T-helper 2 cell treated with Interferon-gamma antibody and Interleukin-4, amounts not matched to agents 100 ng/mL and 5 ng/mL, for 36 hours (primary cell): ENCODE data around the gene COX15. TPM values are rescaled to one million over a fixed set of nuclear protein-coding genes. Genes with fewer than 3 reads are reported as not detected.

Experiments
- intact Hi-C: fragments of 100-400 bp; cut with micrococcal nuclease; formaldehyde crosslinking; loops from one replicate; pipeline ENCODE4 v1.15.1; 2023
- total RNA-seq: library from RNA; stranded (reverse); gene quantifications from 2 replicates; pipeline ENCODE4 v1.2.3, GENCODE V29; 2022

COX15 gene
- total RNA-seq, 1 donor from 2014 or later = 38.3 TPM

DNA sequence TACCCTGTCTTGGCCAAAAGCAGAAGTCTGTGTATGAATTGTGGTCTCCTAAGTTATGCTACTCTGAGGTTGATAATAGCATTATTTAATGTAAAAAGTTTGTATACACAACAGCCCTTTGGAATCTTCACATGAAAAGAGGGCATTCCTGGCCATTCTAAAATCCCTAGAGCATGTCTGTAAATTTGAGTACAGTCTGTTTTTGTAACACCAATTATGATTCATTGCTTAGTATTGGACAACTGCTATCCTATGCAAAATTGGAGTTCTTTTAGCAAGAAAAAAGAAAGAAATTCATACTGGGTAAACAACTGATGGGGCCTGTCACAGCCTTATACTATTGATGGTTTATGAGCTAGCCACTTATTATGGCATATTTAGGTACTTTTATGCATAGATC, 10.3 kb upstream of the COX15 start:
- intact Hi-C loops = no loop called here

DNA sequence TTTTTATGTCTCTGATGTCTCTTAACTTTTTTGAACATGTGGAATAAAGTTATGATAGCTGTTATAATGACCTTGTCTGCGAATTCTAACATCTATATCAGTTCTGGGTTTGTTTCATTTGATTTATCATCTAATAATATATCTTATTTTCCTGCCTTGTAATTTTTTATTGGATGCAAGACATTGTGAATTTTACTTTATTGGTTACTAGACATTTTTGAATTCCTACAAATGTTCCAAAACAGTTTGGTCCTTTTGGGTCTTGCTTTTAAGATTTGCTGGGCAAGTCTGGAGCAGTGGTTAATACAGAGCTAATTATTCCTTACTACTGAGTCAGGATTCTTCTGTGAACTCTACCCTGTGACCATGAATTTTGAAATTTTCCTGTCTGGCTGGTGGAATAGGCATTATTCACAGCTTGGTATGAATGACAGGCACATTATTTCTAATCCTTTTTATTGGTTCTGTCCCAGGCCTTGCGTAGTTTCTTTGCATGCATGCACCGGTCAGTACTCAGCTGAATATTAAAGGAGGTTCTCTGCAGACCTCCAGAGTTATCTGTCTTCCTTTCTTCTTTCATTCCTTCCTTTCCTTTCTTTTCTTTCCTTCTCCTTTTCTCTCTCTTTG, 9.1 kb upstream of the COX15 start:
- intact Hi-C loops = no loop called here

DNA sequence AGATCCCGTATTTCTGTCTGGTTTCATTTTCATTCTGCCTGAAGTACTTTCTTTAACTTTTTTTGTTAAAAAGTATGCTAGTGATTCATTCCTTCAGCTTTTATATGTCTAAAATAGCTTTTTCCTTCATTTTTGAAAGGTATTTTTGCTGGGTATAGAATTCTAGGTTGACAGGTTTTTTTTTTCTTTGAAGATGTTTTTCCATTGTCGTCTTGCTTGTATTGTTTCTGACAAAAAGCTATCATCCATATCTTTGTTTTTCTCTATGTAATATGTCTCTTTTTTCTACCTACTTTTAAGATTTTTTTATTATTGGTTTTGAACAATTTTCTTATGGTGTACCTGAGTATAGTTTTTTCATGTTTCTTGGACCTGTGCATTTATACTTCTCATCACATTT, 8.3 kb upstream of the COX15 start:
- intact Hi-C loops = no loop called here

DNA sequence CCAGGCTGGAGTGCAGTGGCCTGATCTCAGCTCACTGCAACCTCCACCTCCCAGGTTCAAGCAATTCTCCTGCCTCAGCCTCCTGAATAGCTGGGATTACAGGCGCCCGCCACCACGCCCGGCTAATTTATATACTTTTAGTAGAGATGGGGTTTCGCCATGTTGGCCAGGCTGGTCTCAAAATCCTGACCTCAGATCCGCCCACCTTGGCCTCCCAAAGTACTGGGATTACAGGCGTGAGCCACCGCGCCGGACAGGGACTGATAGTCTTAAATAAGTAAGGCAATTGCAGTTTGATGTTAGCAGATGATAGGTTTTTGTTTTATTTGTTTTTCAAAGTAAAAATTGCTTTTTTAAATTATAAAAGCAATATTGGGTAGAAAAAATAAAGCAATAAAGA, 2.2 kb upstream of the COX15 start:
- intact Hi-C loops = loop anchor here (5.0 kb wide), 1 partner anchor 1287 kb away; the partner anchor contains the start of gene HPS1

DNA sequence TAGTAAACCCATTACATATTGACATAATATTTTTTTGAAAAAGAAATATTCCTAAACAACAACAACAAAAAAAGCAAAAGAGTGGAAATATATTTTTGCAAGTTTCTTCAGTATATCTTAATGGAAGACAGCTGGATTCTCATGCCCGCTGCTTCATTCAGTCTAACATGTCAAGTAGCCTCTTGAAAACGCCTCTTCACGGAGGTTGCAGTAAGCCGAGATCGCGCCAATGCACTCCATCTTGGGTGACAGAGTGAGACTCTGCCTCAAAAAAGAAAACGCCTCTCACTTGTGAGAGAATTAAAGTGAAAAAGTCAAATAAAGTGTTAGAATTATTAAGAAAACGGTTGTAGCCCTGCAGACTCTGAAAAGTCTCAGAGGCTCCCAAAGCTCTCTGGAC, 1.4 kb upstream of the COX15 start:
- intact Hi-C loops = loop anchor here (2.0 to 5.0 kb wide), 3 partner anchors 275 to 1599 kb away; partner anchors contain the start of genes DNMBP, HPS1 and R3HCC1L

DNA sequence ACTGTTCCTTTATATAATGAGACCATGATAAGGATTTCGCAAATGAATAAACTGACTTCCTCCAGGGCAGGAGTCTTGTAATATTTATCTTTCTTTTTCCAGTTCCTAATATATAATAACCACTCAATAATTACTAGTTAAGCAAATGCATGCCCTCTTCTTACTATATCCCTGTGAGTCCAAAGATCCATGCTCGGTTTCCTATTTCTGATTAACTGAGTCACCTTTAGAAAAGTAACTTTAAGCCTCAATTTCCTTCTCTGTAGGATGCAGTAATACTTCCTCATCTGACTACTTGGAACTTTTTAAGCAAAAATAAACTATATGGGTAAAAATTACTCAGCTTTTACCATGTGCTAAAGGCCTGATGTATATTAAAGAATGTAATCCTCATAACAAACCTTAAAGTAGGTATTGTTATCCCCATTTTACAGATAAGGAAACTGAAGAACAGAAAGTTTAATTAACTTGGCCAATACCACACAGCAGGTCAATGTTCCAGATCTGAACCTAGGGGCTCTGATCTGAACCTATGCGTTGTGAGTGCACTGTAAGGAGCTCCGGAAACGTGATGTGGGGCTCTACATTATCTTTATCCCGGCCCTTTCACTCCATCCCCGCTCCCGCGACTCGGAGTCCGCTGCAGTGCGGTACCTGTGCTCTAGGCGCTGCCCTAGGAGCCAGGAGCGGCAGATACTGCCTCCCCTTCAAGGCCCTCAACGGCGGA, 458 bp downstream of the COX15 start:
- intact Hi-C loops = loop anchor here (1.0 to 5.0 kb wide), 6 partner anchors 72 to 1597 kb away; partner anchors contain the start of genes DNMBP, ENTPD7, GOT1 and HPS1

DNA sequence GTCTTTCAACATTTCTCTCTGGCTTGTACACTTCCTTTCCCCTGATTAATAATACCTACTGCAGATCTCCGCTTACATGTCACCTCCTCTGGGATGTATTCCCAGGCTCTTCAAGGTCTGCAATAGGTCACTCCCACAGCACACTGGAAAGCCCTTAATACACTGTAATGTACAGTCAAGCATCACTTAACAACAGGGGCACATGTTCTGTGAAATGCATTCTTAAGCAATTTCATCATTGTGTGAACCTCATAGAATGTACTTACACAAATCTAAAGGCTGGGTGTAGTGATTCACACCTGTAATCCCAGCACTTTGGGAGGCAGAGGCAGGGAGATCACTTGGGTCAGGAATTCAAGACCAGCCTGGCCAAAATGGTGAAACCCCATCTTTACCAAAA, 1.9 kb downstream of the COX15 start:
- intact Hi-C loops = loop anchor here (5.0 kb wide), 1 partner anchor 1283 kb away; the partner anchor contains the start of gene HPS1

DNA sequence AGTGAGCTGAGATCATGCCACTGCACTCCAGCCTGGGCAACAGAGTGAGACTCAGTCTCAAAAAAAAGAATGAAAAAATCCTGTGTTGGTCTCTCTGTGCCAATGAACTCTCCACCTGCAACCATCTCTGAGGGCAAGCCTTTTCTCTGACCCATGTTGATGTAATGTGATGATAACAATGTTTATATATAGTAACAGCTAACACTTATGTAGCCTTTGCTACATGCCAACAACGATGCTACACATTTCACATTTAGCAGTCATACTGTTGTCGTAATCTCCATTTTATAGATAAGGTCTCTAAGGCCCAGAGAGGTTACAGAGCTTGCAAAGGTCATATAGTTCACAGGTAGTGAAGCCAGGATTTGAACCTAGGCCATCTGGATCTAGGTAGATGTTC, 11.5 kb downstream of the COX15 start:
- intact Hi-C loops = no loop called here

DNA sequence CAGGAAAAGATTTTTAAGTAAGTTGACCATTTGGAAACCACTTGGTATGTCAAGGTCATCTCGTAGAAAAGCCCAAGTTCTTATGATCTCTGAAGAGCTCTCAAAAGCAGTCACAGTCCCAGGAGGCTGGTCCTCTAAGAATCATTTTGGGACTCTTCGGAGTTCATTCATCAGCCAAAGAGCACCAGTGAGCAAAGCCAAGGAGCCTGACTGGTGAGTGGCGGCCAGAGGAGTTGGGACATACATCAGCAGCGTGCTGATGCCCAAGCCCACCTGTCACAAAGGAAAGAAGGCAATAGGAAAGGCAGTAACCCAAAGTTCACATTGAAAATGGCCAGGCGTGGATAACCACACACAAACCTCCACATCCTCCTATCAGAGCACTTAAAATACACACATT, 17.5 kb downstream of the COX15 start:
- intact Hi-C loops = loop anchor here (5.0 kb wide), 1 partner anchor 277 kb away; no protein-coding TSS in a partner anchor

DNA sequence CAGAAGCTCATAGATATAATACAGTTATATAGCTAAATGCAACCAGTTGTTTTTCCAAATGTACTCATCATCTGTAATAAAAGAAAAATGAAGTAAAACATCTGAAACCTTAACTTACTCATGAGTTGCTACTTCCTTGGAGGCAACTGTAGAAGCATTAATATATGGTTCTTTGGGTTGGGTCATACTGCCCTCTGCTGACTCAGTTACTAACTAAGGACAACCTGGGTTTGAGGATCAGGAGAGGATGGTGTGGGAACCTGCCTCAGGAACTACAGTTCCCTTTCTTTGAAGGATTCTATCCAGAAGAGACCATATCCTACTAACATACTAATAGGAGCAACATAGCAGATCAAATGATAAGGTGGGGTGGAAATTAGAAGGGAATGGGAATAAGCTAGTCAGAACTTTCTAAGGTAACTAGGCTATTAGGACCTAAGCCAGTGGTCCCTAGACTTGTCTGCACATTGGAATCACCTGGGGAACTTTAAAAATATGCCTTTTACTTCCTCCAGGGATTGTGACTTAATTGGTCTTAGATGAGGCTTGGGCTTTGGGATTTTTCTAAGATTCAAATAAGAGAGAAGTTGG, 20.7 kb downstream of the COX15 start:
- intact Hi-C loops = loop anchor here (1.0 to 5.0 kb wide), 4 partner anchors 81 to 274 kb away; partner anchors contain the start of gene SLC25A28

DNA sequence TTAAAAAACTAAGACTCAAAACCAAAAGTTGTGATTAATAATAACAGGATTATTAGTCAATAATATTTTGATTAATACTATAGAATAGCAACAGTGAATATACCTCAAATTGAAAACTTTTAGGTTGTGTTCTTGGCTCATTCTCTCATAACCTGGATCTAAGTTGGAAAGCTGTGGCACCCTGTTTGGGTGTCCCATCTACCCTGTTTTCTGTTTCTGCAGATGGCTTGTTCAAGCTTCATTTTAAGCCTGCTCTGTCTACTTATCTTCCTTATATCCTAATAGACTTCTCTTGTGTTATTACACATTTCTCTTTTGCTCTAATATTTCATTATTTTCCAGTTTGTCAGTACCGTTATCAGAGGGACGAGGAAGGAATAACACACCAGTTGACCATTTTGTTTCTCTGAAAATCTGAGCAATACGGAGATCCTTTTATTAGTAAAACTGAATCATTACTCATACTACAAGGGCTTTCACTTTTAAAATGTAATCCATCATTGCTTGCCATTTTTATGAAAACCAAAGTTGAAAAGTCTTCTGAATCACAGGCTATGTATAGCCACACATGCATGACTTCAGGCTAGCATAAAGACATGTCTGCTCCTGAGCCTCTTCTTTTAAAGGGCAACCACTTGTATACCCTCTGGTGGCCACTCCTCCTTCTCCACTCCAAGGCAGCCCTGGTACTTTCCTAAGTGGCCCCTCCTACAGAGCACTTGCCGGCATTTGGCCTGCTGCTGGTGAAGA, 22.3 kb downstream of the COX15 start:
- intact Hi-C loops = loop anchor here (2.0 to 5.0 kb wide), 2 partner anchors 89 to 272 kb away; partner anchors contain the start of gene SLC25A28

DNA sequence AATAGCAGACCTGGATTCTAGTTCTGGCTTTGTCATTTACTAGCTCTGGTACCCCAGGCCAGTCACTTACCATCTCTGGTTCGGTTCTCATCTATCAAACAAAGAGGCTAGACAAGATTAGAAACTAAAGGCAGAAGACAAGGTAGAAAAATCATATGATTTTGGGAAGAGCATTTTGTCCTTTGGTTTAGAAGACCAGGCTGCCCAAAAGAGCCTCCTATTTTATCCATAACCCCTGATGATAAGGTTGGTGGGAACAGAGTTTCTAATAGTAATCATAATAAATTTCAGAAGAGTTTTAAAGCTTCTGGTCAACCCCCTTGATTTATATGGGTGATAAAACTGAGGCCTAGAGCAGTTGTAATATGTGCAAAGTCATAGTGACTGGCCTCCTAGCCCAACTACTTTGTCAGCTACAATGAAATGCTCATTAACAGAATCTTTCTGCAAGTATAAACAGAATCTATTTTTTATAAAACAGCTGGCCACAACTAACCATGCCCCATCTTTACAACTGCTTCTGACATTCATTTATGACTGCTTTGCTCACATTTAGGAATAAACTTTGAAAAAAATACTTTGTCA, 23.4 kb downstream of the COX15 start:
- intact Hi-C loops = no loop called here

DNA sequence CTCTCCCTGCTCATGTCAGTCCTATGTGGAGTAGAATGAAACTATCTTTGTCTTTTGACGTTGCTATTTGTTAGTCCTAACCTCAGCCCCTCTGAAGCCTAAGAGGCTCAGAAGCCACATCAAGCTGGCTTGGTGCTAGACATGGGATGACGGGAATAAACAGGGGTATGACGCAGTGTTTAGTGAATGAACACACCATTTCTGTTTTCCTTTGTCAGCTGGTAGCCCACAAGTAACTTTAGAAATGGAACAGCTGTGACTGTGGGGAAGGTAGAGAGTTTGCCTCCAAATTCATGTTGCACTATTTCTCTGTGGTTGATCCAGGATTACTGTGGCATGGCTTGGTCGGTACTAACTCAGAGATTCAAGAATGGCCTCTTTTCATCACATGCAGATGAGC, 31.3 kb downstream of the COX15 start:
- intact Hi-C loops = no loop called here

DNA sequence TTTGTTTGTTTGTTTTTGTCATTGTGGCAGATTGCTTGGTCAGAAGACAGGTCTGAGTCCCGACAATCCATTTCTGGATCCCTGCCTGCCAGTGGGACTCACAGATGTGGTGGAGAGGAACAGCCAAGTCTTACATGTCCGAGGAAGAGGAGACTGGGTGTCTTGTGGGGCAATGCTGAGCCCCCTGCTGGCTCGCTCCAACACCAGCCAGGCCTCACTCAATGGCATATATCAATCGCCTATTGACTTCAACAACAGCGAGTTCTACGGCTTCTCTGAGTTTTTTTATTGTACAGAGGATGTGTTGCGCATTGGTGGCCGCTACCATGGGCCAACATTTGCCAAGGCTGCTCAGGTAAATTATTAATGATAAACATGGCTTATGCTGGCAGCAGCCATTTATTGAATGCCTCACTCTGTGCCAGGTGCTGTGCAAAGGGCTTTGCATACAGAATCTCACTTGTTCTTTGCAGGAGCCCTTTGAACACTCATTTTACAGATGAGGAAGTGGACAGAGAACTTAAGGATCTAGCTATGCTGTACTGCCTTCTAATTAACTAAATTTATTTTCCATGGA, 33.3 kb downstream of the COX15 start:
- intact Hi-C loops = no loop called here

DNA sequence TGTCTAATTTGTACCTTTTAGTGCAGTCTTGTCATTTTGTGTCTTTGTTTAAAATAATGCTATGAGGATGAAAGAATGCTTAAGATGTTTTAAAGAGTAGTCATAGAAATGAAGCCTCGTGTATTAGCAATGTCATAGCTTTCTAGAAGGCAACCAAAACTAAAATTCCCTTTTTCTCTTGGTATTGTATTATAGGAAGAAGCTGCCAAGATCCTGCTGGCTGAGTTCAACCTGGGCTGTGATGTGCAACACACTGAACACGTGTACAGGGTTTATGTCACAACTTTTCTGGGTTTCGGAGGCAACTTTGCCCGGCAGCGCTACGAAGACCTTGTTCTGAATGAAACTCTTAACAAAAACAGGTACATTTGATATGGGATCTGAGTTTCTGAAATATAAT, 36.2 kb downstream of the COX15 start:
- intact Hi-C loops = no loop called here

DNA sequence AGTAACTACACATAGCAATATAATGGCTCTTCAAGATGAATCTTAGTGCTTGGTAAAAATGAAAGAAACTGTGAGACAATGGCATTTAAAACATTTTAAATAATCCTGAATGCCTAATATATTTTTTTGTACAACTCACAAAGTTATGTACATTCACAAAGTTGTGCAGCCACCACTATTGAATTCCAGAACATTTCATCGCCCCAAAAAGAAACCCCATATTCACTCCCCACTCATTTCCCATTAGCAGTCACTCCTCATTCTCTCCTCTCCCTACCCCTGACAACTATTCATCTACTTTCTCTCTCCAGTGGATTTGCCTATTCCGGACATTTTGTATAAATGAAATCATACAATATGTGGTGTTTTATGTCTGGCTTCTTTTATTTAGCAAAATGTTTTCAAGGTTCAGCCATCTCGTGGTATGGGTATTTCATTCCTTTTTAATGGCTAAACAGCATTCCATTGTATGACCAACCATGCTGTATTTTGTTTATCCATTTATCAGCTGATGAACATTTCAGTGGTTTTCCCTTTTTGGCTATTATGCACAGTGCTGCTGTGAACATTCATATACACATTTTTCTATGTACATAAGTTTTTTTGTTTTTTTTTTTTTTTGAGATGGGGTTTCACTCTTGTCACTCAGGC, 37.9 kb downstream of the COX15 start:
- intact Hi-C loops = no loop called here

DNA sequence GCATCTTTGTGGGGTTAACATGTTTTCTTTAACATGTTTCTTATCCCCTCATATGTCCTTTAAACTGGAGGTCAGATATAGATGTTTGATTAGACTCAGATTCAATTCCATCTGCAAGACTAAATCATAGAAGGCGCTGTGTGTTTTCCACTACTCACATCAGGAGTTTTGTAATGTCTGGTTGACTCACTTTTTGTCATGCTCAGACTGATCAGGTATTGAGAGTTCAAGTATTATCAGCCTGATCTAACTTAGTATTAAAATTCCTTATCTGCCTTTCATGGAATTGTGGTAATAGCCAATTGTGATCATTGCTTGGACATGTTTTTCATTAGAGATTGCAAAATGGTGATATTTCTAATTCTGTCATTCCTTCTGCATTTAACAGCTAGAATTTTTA, 42.5 kb downstream of the COX15 start:
- intact Hi-C loops = no loop called here

DNA sequence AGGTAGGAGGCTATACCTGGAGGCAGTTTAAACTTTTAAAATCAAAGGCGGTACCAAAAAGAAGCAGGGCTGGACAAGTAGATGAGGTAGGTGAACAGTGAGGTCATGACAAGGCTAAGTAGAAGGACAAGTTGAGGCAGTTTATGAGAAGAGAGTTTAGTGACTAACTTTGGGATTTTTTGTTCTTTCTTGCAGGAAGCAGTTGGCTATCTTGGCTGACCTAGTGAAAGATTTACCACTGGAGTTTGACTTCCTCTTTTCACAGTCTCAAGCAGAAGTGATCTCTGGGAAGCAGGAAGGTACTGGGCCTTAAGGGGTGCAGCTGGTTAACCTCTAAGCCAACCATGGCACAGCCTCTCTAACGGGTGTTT, 46.3 kb downstream of the COX15 start:
- intact Hi-C loops = no loop called here

DNA sequence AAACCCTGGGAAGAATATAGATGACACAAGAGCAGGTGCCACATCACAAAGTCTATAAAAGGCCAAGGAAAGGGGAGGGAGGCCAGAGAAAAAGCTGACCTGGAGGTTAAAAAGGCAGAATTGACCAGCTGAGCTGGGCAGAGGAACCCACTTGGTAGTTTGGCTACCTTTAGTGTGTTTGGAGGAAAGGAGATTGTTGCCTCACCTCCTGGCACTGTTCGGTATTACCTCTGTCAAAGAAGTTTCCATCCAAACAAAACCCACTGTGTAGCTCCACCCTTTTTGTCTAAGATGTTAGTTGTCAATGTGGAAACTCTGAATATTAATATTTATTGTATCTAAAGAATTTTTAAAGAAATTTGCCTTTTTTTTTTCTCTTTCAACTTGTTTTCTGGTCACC, 49.2 kb downstream of the COX15 start:
- intact Hi-C loops = no loop called here
